Naive thymus-derived CD4-positive, alpha-beta T cell (primary cell): ENCODE data around the gene BCL2. TPM values are rescaled to one million over a fixed set of nuclear protein-coding genes. Genes with fewer than 3 reads are reported as not detected.

Experiments
- ATAC-seq: fragments of 150-1000 bp; cut with Tn5 transposase; 2 replicates; pipeline ENCODE4 v1.10.0; 2021; ENCODE audit warnings: mild to moderate bottlenecking, moderate library complexity
- CTCF ChIA-PET: fragments of 350-600 bp; sonication (Branson Sonifier 250); formaldehyde crosslinking; loops from one replicate; lab custom pipeline; 2021; ENCODE audit warnings: antibody characterized with exemption; lab: Charles Lee
- POLR2A ChIA-PET: fragments of 350-600 bp; sonication (Branson Sonifier 250); formaldehyde crosslinking; loops from one replicate; lab custom pipeline; 2021; ENCODE audit warnings: antibody characterized with exemption, inconsistent platforms; lab: Charles Lee
- DNase-seq, 9 donors: peaks; one replicate each; pipeline versions ENCODE4 v3.0.0 to v3.0.0-alpha.2; 2020 to 2022; ENCODE audit warnings: mixed read lengths in 1 of 9
- H3K27ac ChIP-seq: one replicate; pipeline ENCODE4 v1.7.0; 2013; ENCODE audit warnings: mild to moderate bottlenecking, low read depth, low read length, moderate library complexity
- H3K27me3 ChIP-seq, 2 donors: one replicate each; pipeline ENCODE4 v1.7.0; 2013; ENCODE audit warnings: low read length in 2 of 2, mild to moderate bottlenecking in 2 of 2, moderate library complexity in 2 of 2; ENCODE audit not compliant: control insufficient read depth in 2 of 2, insufficient read depth in 2 of 2
- H3K36me3 ChIP-seq, 3 experiments: 1 replicate in 2 of 3; 2 replicates in 1 of 3; pipeline ENCODE4 v1.7.0; 2013; ENCODE audit warnings: low read length in 3 of 3, mild to moderate bottlenecking in 3 of 3, moderate library complexity in 1 of 3; ENCODE audit not compliant: insufficient read depth in 3 of 3, control insufficient read depth in 2 of 3
- H3K4me1 ChIP-seq, 2 donors: one replicate each; pipeline ENCODE4 v1.7.0; 2013; ENCODE audit warnings: low read length in 2 of 2, mild to moderate bottlenecking in 2 of 2, moderate library complexity in 1 of 2; ENCODE audit not compliant: control insufficient read depth in 2 of 2, insufficient read depth in 2 of 2
- H3K4me3 ChIP-seq: 2 replicates; pipeline ENCODE4 v1.7.0; 2013; ENCODE audit warnings: mild to moderate bottlenecking, low read length
- H3K9me3 ChIP-seq, 3 experiments: 1 replicate in 2 of 3; 2 replicates in 1 of 3; pipeline ENCODE4 v1.7.0; 2013; ENCODE audit warnings: low read length in 3 of 3; ENCODE audit not compliant: control insufficient read depth in 2 of 3
- H3K27ac Mint-ChIP-seq, 9 donors: one replicate each; pipeline ENCODE4 v1.8.0; 2020 to 2022; ENCODE audit warnings: mixed read lengths in 9 of 9, mild to moderate bottlenecking in 8 of 9, moderate library complexity in 5 of 9, inconsistent platforms in 2 of 9
- H3K27me3 Mint-ChIP-seq, 5 donors: one replicate each; pipeline ENCODE4 v1.8.0; 2021 to 2022; ENCODE audit warnings: mixed read lengths in 5 of 5, mild to moderate bottlenecking in 1 of 5
- H3K36me3 Mint-ChIP-seq, 5 donors: one replicate each; pipeline ENCODE4 v1.8.0; 2020 to 2022; ENCODE audit warnings: mixed read lengths in 5 of 5, mild to moderate bottlenecking in 3 of 5, inconsistent platforms in 1 of 5
- H3K4me1 Mint-ChIP-seq, 7 donors: one replicate each; pipeline ENCODE4 v1.8.0; 2020 to 2022; ENCODE audit warnings: mixed read lengths in 7 of 7, mild to moderate bottlenecking in 3 of 7, inconsistent platforms in 1 of 7
- H3K4me3 Mint-ChIP-seq, 10 donors: one replicate each; pipeline ENCODE4 v1.8.0; 2020 to 2022; ENCODE audit warnings: mild to moderate bottlenecking in 10 of 10, mixed read lengths in 10 of 10, moderate library complexity in 6 of 10, inconsistent platforms in 2 of 10
- H3K9me3 Mint-ChIP-seq, 11 donors: one replicate each; pipeline ENCODE4 v1.8.0; 2020 to 2022; ENCODE audit warnings: mixed read lengths in 11 of 11, mild to moderate bottlenecking in 4 of 11, inconsistent platforms in 1 of 11, moderate library complexity in 1 of 11
- intact Hi-C, 2 donors: fragments of 100-400 bp; cut with micrococcal nuclease; formaldehyde crosslinking; loops; one replicate each; pipeline ENCODE4 v1.15.1; 2023
- polyA plus RNA-seq, 2 donors: library from polyadenylated mRNA; unstranded; fragments of 300-500 nt; fragmentation: Illumina TruSeq; gene quantifications; one replicate each; pipeline ENCODE4 v1.2.3, GENCODE V29; 2021
- total RNA-seq, 6 experiments: library from RNA in 5 of 6; stranded (reverse) in 5 of 6; gene quantifications; 1 replicate in 5 of 6; 2 replicates in 1 of 6; pipeline ENCODE4 v1.2.3 and lab custom pipeline; 2021 to 2026

BCL2 gene
- total and polyA plus RNA-seq, 7 experiments from 2014 or later: 32.7 to 154 (median 40.1) TPM

DNA sequence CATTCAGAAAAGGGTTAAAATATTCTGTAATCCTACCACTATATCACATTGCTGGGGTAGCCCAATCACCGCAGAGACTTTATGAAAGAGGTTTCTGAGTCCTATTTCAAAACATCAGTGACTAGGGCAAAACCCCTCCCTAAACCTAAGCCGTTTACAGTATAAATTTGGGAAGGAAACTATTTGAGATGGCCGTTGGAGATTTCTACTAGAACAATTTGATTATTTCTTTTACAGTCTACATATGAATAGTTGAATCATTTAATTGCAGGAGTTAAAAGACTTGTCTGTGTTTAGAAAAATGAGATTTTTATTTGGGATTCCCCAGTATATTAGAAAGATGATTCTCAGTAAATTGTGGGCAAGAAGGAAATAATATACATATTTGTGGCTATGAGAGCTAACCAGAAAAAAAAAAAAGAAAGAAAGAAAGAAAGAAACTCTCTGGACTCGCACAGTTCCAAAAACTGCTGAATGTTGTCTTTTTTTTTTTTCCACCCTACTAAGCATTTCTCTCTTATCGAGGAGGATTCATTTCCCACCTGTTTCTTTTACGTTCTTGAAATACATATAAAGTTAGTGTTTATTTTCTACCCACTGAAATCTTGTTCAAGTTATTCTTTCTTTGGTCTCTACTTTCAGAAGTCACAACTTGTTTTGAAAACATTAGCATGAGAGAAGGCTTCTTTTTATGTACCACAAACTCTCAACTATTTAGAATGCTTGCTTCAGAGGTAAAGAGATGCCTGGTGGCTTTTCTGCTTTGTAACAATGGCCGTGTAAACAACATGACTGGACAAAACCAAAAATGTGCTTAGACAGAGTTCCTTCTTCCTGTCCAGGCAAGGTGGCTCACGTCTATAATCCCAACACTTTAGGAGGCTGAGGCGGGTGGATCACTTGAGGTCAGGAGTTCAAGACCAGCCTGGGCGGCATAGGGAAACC is 65.9 kb downstream of the BCL2 start:
- peaks cover 42 to 81% (median 73%) of the 10 kb centered on the region in 7 donors for H3K4me1 Mint-ChIP-seq
- Histone ChIP-seq H3K9me3 (no peaks in the 10 kb centered on the region), H3K27ac (no peak overlapping the region), H3K4me3 (no peak overlapping the region), H3K4me1 (peaks cover 7 to 25% of the 10 kb centered on the region in 2 donors), H3K36me3 (peaks cover 0 to under 1% (median 0%) of the 10 kb centered on the region in 3 experiments), H3K27me3 (no peaks in the 10 kb centered on the region)
- peak overlapping the region in 8 of 9 donors; percentile 9 to 79 (median 53) for H3K27ac Mint-ChIP-seq
- ATAC-seq (peak; percentile 74), DNase-seq (no peak)
- intact Hi-C loops: loop anchor here (1.0 to 5.0 kb wide), 4 partner anchors 7 to 64 kb away; partner anchors contain the start of gene BCL2 (in 2 of the 2)
- H3K9me3 Mint-ChIP-seq: peaks cover 0 to 8% (median 2%) of the 10 kb centered on the region in 11 donors
- peak overlapping the region in 8 of 10 donors; percentile 1 to 64 (median 32) for H3K4me3 Mint-ChIP-seq
- H3K27me3 Mint-ChIP-seq: no peaks in the 10 kb centered on the region
- ChIA-PET CTCF (no interaction called here), POLR2A (interaction anchor here (0.6 to 1.4 kb wide), 6 partner anchors 12 to 120 kb away, joined by 3 to 8 read pairs (median 4); no protein-coding TSS in a partner anchor)
- H3K36me3 Mint-ChIP-seq: peaks cover 7 to 63% (median 51%) of the 10 kb centered on the region in 5 donors

- H3K36me3 ChIP-seq: no peaks in the 10 kb centered on the region
- H3K9me3 ChIP-seq: no peaks in the 10 kb centered on the region
- DNase-seq: no peak
- intact Hi-C loops: loop anchor here (1.0 to 5.0 kb wide), 3 partner anchors 8 to 64 kb away; partner anchors contain the start of gene BCL2 (in 2 of the 2)
- Mint-ChIP-seq H3K36me3 (peaks cover 7 to 67% (median 54%) of the 10 kb centered on the region in 5 donors), H3K9me3 (peaks cover 0 to 8% (median 2%) of the 10 kb centered on the region in 11 donors), H3K4me1 (peaks cover 42 to 84% (median 69%) of the 10 kb centered on the region in 7 donors), H3K4me3 (peak overlapping the region in 2 of 10 donors; percentile 39 to 40), H3K27me3 (no peaks in the 10 kb centered on the region), H3K27ac (peak overlapping the region in 6 of 9 donors; percentile 9 to 71 (median 41))
- ChIA-PET POLR2A (interaction anchor here (0.6 to 1.0 kb wide), 2 partner anchors 33 to 121 kb away, joined by 4 to 8 read pairs; no protein-coding TSS in a partner anchor), CTCF (no interaction called here)
- peak; percentile 15 for ATAC-seq
- H3K4me1 ChIP-seq: peaks cover 6 to 26% of the 10 kb centered on the region in 2 donors
- no peaks in the 10 kb centered on the region for H3K27me3 ChIP-seq
- no peak overlapping the region for H3K27ac ChIP-seq
- H3K4me3 ChIP-seq: no peak overlapping the region
Observed at GRCh38 chr18:63253014-63253413, 66.6 kb downstream of the BCL2 start.

GRCh38 chr18:63249771-63250170 is 69.8 kb downstream of the BCL2 start:
- Histone ChIP-seq H3K27me3 (no peaks in the 10 kb centered on the region), H3K27ac (no peak overlapping the region), H3K4me3 (no peak overlapping the region), H3K36me3 (no peaks in the 10 kb centered on the region), H3K9me3 (no peaks in the 10 kb centered on the region), H3K4me1 (peaks cover 0 to 26% of the 10 kb centered on the region in 2 donors)
- ChIA-PET CTCF (interaction anchor here (1.1 kb wide), 1 partner anchor 11 kb away, joined by 3 read pairs; no protein-coding TSS in a partner anchor), POLR2A (interaction anchor here (0.7 to 2.2 kb wide), 10 partner anchors 9 to 92 kb away, joined by 3 to 8 read pairs (median 4); partner anchors contain the start of gene BCL2)
- Mint-ChIP-seq H3K4me3 (peak overlapping the region; percentile 25 to 74 (median 64)), H3K36me3 (peaks cover 6 to 69% (median 47%) of the 10 kb centered on the region in 5 donors), H3K9me3 (peaks cover 0 to 13% (median 4%) of the 10 kb centered on the region in 11 donors), H3K27ac (peak overlapping the region; percentile 7 to 89 (median 75)), H3K4me1 (peaks cover 53 to 89% (median 70%) of the 10 kb centered on the region in 7 donors), H3K27me3 (no peaks in the 10 kb centered on the region)
- ATAC-seq (peak; percentile 74), DNase-seq (peak in 6 of 9 donors; percentile 16 to 53 (median 41))
- intact Hi-C loops: loop anchor here (1.0 to 10.0 kb wide), 6 partner anchors 17 to 235 kb away; partner anchors contain the start of gene BCL2 (in 2 of the 2)

DNA sequence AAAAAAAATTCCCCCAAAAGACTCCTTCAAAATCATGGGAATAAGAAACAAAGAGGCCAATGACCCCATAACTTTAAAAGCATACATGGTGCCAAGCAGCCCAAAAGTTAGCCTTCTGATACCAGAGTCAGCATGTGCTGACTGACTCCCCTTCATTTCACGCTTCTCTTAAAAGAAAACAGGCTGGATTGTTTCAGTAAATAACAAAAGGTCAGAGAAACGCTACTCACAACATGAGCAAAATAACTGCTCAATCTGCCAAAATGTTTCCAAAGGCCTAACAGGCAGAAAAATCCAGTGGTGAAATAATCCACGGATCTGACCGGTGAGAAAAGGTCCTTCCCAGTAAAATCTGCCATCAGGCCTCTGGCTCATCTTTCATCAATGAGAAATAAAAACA is 71.6 kb downstream of the BCL2 start:
- peaks cover 0 to 21% of the 10 kb centered on the region in 2 donors for H3K4me1 ChIP-seq
- intact Hi-C loops: loop anchor here in 1 of 2 donors (10.0 kb wide), 1 partner anchor 233 kb away; no protein-coding TSS in a partner anchor
- no peak for ATAC-seq

GRCh38 chr18:63247506-63247905 is 72.1 kb downstream of the BCL2 start:
- peaks cover 0 to 10% (median 2%) of the 10 kb centered on the region in 11 donors for H3K9me3 Mint-ChIP-seq

More for the DNA sequence above, 71.6 kb downstream of the BCL2 start:
- H3K36me3 Mint-ChIP-seq: peaks cover 3 to 62% (median 36%) of the 10 kb centered on the region in 5 donors
- peaks cover 41 to 85% (median 65%) of the 10 kb centered on the region in 7 donors for H3K4me1 Mint-ChIP-seq
- Histone ChIP-seq H3K9me3 (no peaks in the 10 kb centered on the region), H3K36me3 (no peaks in the 10 kb centered on the region), H3K27me3 (no peaks in the 10 kb centered on the region), H3K27ac (no peak overlapping the region), H3K4me3 (no peak overlapping the region)
- peak overlapping the region in 1 of 9 donors; percentile 69 for H3K27ac Mint-ChIP-seq
- no peak for DNase-seq
- H3K27me3 Mint-ChIP-seq: no peaks in the 10 kb centered on the region
- H3K9me3 Mint-ChIP-seq: peaks cover 0 to 13% (median 4%) of the 10 kb centered on the region in 11 donors
- ChIA-PET POLR2A (no interaction called here), CTCF (no interaction called here)
- H3K4me3 Mint-ChIP-seq: no peak overlapping the region

DNA sequence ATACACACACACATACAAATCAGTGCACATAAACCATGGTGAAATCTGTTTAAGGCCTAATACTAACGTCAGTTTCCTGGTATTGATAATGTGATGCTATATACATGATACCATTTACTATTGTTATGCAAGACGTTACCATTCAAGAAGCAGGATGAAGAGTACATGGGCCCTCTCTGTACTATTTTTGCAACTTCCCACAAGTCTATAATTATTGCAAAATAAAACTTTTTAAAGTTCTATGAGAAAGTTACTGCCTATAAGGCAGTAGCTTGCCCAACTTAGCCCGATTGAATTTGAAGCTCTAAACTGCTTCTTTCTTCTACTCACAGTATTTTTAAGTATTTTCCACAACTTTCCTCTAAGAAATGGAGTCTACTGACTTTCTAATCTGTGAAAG is 74.0 kb downstream of the BCL2 start:
- peaks cover 0 to 72% (median 48%) of the 10 kb centered on the region in 5 donors for H3K36me3 Mint-ChIP-seq
- POLR2A ChIA-PET: interaction anchor here (0.6 to 1.3 kb wide), 2 partner anchors 8 to 173 kb away, joined by 4 to 5 read pairs; no protein-coding TSS in a partner anchor

More at GRCh38 chr18:63247506-63247905, 72.1 kb downstream of the BCL2 start:
- Mint-ChIP-seq H3K36me3 (peaks cover under 1 to 62% (median 37%) of the 10 kb centered on the region in 5 donors), H3K4me3 (no peak overlapping the region), H3K27me3 (no peaks in the 10 kb centered on the region), H3K4me1 (peaks cover 39 to 85% (median 66%) of the 10 kb centered on the region in 7 donors), H3K27ac (peak overlapping the region in 4 of 9 donors; percentile 9 to 69 (median 49))
- H3K4me3 ChIP-seq: no peak overlapping the region
- H3K9me3 ChIP-seq: no peaks in the 10 kb centered on the region
- no peak overlapping the region for H3K27ac ChIP-seq
- CTCF ChIA-PET: no interaction called here
- no peaks in the 10 kb centered on the region for H3K27me3 ChIP-seq
- POLR2A ChIA-PET: no interaction called here
- DNase-seq (no peak), ATAC-seq (no peak)
- peaks cover 0 to 21% of the 10 kb centered on the region in 2 donors for H3K4me1 ChIP-seq
- intact Hi-C loops: loop anchor here in 1 of 2 donors (10.0 kb wide), 1 partner anchor 233 kb away; no protein-coding TSS in a partner anchor
- H3K36me3 ChIP-seq: no peaks in the 10 kb centered on the region

More for the DNA sequence above, 74.0 kb downstream of the BCL2 start:
- DNase-seq (no peak), ATAC-seq (no peak)
- peak overlapping the region in 7 of 9 donors; percentile 2 to 85 (median 33) for H3K27ac Mint-ChIP-seq
- Histone ChIP-seq H3K4me1 (peaks cover 0 to 16% of the 10 kb centered on the region in 2 donors), H3K9me3 (no peaks in the 10 kb centered on the region), H3K27ac (no peak overlapping the region), H3K36me3 (peaks cover 0 to 8% (median 0%) of the 10 kb centered on the region in 3 experiments), H3K27me3 (no peaks in the 10 kb centered on the region), H3K4me3 (no peak overlapping the region)
- peaks cover 34 to 92% (median 75%) of the 10 kb centered on the region in 7 donors for H3K4me1 Mint-ChIP-seq
- H3K4me3 Mint-ChIP-seq: peak overlapping the region in 1 of 10 donors; percentile 7
- CTCF ChIA-PET: interaction anchor here (1.2 to 1.7 kb wide), 2 partner anchors 72 to 91 kb away, joined by 3 read pairs; no protein-coding TSS in a partner anchor
- intact Hi-C loops: loop anchor here in 1 of 2 donors (10.0 kb wide), 1 partner anchor 231 kb away; no protein-coding TSS in a partner anchor
- H3K27me3 Mint-ChIP-seq: no peaks in the 10 kb centered on the region
- H3K9me3 Mint-ChIP-seq: peaks cover 0 to 9% (median 0%) of the 10 kb centered on the region in 11 donors
